GM21723 (cell line): ENCODE data around the gene ZNF385D.
"Not testable (repeated sequence)": the region's sequence is repeated elsewhere in the genome, so short reads cannot be mapped to it uniquely, and the experiment has no call there.

Source experiments
- ATAC-seq: cut with Tn5 transposase; IDR thresholded peaks from one replicate; pipeline ENCODE4 v1.9.1; 2021; ENCODE audit warnings: mild to moderate bottlenecking, moderate library complexity; ENCODE audit not compliant: unreplicated experiment

The ZNF385D gene

DNA sequence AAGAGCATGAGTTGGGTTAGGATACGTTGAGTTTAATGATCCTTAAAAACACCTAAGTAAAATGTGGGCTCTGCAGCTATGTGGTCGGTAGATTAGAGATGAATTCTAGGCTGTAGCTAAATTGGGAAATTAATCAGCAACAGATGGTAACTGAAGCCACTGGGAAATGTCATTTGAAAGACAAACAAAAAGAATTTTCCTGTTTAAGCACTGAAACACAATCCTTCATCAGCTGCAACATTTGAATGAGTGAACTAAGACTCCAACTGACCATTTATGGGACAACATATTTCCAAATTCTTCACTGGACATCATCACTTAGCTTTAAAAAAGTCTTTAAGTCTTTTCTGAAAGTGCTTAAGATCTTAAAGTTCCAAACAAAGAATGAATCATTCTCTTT lies 226.9 kb downstream of the ZNF385D start:
- ATAC-seq, result no peak

DNA sequence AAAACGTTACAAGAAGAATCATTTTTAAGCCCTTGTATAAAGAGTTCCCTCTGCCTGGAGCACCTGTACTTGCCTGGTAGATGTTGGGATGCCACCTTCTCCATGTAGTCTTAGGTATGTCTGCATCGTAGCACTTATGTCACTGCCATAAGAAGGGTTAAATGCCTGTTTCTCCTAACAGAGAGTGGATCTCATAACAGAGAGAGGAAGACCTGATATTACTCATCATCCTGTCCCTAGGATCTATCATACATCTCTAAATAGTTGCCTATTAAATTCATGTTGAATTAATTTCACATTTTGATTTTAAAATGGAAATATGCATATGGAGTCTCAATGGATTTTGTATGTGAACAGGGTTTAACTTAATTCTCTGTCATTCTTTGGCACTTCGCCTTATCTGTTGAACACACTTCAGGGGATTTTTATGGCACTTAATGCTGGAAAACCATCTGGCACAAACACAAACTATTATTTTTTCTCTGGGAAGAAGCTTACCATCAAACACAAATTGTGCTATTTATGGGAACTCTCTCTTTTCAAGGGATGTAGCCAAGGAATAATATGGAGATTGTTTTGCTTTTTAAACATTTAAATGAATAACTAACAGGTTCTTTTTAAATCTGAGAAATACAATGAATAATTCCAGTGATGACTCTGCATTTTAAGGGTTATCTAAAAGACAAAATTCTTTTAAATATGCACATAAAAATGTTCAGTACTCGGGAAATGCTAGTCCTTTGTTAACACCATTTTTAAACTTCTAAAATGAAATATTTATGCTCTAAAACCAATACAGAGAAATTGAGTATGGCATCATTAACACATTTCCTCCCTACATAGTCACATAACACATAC lies 230.7 kb downstream of the ZNF385D start:
- ATAC-seq, result no peak

DNA sequence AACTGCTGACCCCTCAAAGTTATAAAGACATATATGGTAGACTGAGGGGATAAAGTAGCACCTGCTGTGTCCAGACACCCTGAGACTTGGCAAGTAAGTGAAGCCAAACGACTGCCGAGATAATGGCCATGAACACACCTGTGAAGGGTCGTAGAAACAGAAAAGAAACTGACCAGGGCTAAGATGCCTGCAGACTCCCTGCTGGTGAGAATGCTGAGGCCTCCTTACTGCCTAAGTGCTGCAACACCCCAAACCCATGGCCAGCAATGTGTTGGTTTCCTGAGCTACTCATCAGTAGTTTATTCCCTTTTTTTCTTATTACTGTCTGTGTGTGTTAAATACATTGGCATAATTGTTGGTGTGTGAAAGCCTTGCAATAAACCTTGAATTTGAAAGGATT lies 233.8 kb downstream of the ZNF385D start:
- ATAC-seq, result no peak

DNA sequence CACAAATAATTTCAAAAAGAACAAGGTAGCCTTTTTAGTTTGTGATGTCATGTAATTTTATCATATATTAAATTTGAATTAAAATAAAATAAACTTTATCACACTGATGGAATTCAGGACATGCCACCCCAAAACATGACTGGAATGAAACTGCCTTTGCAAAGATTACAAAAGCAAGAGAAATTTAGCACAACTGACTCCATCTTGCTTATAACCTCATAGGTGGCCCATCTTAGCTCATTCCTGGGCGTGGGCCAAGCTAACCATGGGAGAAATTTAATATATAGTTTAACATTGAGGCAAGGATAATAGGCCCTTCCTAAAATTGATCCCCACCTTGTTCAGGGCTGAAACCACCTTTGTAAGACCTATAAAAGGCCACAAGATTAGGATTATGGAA lies 235.6 kb downstream of the ZNF385D start:
- ATAC-seq, result no peak

DNA sequence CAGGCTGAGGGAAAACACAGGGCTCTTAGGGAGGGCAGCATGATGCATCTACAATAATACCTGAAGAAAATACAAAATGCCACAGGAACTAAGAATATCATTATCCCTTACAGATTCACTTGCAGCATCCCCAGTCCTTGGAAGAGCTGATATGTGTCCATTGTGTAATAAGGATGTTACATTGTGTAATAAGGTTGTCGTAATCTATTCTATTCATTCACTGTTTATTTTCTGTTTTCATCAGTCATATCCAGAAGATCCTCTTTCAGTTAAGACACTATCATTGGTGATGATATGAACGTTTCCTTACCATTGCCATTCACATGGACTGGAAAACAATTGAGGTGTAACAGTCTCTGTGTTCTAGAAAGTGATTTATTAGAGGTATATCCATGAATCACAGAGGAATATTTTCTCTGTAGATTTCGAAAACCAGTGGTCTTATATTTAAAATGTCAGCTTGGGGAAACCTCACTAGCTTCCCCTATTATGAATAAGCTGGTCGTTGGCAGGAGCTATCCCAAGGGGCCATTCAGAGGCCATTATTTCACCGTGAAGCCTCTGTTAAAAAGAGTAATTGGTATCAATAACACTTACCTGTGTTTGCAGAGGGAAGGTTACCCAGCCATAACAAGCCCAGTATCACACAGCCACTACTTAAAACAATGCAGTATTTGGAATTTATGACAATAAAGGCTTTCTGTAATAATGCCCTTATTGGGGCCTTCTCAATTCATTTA lies 241.1 kb downstream of the ZNF385D start:
- ATAC-seq, result no peak

DNA sequence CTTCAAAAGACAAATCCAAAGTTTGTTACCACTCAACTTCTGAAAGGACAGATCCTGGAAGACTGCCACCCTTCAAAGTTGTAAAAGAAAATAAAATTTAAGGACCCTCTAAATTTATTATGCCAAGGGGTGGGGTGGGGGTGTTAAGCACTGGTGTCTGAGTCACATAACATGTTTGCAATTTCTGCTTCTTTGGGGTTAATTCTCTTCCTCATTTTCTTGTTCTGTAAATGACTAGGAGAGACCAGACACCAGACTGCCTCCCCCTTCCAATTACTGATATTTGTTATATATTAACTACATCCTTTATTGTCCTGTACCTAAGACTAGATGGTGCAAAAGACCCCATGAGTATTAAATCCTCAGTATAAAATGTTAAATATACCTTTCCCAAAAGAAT lies 242.8 kb downstream of the ZNF385D start:
- ATAC-seq, result no peak

DNA sequence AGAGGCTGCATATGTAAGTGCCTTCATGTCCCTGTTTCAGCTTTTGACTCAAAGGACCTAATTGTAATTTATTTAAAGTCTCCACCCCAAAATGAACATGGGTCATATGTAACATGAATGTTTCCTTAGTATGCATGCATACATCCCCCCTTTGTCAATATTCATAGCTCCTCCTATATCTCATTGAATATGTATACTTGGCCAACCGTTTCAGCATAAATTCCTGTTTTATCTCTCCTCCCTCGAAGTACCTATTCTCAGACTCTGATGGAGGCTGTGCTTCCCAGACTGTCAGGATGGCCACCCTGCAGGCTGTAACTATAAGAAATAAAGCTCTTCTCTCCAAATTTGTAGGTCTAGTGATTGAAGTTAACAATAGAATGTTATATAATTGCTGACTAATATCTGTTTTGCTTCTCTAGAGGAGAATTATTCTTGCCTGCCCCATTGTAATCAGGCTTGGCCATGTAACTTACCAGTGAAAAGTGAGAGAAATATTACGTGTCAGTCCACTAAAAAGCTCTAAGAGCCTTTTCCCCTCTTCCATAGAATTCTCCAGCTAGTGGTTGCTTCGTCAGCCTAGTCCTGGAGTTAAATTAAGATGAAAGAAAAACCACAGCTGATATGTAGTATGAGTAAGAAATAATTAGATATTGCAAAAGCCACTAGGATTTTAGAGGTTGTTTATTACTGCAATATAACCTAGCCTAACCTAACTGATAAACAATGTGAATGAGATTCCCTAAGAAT lies 245.1 kb downstream of the ZNF385D start:
- ATAC-seq, result no peak

DNA sequence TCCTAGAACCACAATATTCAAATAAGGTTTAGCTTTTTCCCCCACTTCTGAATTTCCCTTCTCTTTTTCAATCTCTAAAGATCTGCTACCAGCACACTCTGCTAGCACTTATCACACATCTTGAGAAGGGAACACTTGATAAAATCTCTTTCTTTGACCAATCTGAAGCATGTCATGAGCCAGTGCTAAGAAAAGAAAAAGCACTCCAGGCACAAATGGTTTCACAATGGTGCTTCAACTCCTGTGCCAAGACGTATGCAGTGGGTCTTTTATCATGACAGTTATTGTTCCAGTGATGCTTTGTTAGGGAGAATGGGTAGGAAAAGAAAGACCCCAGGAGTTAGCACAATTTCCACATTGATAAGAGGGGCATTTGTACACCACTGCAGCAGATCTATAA lies 248.4 kb downstream of the ZNF385D start:
- no peak for ATAC-seq

DNA sequence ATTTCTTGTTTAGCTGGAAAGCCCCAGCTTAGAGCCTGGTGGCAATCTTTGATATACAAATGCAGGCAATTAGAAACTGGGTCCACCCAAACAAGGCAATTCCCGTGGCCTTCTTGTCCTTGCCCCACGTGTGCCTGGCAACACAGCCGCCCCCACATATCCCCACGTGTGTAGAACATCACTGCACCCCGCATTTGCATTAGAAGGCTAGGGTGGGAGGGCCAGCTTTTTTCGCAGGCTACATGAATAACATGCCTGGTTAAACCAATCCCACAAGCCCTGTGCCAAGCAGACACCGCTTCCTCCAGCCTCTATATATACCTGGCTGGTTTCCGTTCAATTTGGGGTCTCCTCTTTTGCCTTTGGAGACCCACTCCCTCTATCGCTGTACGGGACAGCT lies 250.2 kb downstream of the ZNF385D start:
- ATAC-seq, result no peak

DNA sequence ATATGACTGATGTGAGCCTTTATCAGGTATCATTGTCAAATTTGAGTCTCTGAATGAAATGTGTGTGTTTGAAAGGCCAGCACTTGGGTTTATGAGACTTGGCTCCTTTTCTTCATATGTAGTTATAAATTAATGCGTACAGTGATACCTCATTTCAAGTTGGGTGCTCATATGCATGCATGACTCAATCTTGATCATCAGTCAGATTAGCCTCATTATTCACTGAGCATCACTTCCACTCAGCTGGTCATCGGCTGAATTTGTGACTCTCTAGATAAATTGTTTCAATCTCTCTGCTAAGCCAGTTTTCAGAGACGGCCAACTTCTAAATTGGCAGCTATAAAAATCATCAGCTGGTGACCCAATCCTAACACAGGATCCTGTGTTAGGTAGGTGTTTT lies 260.3 kb downstream of the ZNF385D start:
- not testable (repeated sequence) for ATAC-seq

DNA sequence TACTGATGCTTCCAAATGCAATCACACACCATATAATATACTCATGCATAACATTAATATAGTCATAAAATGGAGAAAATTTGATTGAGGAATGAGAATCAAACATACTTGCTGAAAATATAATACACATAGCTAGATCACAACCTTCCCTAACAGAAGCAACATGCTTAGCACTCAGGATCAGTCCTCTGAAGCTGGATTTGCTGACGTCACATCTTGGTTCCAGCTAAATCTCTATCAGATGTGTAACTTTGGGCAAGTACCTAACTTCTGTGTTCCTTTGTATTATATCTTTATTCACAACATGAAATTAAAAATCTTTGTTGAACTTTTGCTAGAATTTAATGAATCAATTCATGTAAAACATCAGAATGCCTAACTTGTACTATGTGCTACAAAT lies 263.5 kb downstream of the ZNF385D start:
- no peak for ATAC-seq

DNA sequence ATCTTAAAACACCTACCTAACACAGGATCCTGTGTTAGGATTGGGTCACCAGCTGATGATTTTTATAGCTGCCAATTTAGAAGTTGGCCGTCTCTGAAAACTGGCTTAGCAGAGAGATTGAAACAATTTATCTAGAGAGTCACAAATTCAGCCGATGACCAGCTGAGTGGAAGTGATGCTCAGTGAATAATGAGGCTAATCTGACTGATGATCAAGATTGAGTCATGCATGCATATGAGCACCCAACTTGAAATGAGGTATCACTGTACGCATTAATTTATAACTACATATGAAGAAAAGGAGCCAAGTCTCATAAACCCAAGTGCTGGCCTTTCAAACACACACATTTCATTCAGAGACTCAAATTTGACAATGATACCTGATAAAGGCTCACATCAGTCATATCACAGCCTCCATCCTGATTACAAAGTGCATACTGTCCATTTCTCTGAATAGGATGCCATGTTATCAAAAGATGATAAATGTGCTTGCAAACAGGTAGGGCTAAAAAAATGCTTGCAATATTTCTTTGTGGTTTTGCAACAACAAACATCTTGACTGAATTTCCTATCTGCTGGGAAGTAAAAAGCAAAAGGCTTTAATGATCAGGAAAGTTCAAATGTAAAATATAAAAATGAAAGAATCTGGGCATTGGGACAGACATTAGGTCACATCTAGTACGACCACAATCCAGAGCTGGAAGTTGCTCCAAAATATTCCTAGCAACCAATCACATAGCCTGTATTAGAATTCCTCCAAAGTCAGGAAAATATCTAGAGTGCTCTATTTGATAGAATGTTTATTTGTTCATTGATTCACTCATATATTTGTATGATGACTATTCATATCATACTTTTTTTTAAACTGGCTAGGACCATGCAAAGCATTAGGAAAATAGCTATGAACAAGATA lies 264.7 kb downstream of the ZNF385D start:
- not testable (repeated sequence) for ATAC-seq

DNA sequence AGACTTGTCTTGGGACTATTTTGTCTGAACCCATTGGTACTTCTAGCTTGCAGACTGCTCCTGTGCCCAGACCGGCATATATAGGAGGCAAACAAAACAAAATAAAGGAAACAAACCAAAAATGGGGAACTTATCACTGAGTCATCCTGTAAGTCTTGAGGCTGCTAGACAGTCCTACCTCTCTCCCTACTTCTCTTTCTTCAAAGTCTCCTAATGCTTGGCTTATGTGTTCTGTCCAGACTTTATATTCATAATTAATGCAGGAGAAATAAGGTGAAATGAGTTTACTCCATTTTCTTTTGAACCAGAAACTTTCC lies 266.2 kb downstream of the ZNF385D start:
- ATAC-seq, result no peak

DNA sequence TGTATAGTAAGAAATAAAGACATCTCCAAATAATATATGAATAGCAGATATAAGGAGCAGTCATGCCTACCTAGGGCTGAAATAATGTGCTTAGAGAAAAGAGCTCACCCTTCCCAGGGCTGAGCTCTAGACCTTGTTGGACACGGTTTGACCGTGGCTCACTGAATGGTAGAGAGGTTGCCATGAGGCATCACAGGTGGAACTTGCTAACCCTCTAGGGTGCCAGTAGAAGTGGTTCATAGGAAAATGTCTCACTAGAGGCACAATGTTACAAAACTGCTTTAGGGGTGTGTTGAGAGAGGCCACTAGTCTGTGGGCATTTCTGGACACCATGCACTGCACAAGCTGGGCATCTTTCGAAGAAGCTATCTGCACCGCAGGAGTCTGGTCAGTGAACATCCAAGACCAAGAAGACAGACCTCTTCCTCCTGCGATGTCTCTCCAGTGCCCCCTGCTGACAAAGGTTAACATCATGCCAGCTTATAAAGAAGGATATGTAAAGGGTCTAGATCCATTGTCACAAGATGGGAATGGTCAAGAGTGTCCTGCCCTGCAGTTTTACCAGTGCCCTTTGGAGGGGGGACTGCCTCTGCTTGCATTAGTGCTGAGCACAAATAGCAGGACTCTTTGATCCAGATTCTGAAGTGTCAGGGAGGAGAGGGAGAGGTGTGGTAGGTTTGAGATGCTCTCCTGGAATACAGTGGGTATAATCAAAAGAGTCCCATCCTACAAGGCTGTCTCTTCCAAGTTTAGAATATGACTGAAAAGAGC lies 266.8 kb downstream of the ZNF385D start:
- no peak for ATAC-seq

DNA sequence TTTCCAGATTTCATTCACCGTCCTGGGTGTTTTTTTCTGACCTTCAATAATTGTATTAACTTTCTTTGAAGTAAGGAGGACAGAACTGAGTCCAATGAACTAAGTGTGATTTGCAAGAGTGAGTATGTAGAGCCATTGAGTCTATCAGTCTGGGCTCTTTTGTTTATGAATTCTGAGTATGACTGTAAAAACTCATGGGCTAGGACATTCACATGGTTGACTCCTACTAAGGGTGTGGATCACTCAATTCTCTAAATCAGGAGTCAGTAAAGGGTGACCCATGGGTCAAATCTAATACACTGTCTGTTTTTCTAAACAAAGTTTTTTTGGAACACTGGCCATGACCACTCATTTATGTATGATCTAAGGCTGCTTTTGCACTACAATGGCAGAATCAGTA lies 269.0 kb downstream of the ZNF385D start:
- ATAC-seq, result no peak

DNA sequence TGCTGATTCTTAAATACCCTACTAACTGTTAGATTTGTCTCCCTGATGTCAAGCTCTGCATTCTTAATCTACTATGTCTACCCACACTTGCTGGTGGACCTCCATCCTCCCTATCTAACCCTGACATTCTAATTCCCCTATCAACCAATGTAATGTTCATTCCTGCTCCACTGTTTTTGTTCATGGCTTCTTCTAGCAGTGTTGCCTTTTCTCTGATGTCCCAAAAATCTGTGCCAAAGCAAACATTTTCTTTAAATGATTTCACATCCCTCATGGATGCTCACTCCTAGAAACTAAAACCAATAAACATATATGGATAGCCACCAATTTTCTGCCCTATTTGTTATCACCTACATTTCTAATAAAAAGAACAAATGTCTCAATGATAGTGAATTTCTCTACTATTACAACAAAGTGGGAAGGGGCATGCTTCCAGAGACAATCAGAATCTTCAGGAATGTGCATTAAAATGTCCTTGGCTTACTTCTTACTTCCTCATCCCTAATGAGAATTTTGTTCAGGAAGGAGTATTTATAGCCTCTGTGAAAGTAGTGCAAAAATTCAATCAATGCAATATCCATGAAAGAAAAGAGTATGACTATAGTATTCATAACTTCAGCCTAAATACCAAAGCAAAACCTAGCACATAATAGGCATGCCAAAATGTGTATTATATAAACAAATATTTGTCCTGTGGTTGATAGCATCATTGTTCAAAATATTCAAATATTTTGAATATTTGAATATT lies 273.3 kb downstream of the ZNF385D start:
- no peak for ATAC-seq

DNA sequence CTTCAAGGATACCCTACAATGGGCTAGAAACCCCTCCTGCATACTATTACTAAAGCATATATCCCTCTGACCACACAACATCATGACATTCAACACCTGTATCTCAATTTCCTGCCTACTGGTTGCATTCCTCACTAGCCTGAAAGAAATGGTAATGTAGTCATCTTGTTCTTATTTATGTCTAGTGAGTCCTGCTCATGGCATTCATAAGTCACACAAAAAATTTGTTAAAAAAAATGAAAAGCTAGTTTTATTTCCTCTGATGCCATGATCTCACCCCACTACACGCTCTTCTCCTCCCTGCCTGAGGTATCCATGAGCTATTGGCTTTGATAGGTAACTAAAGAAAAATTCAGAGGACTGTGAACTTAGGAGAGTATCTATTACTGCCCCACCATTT lies 284.5 kb downstream of the ZNF385D start:
- ATAC-seq, result no peak

DNA sequence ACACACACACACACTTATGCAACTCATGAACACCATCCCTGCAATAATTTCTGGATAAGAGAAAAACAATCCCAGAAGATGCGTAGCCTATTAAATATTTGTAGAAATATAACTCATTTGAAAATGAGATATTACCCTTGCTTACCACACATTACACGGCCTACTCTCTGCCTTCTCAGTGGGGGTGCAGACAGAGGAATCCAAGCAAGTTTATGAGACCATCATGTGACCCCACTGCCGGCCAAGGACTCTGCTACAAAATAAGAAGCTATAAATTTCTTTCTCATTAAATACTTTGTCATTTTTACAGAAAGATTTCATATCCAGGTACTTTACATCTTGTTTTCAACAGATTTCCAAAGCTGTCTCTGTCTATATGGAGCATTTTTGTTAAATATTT lies 286.3 kb downstream of the ZNF385D start:
- no peak for ATAC-seq

DNA sequence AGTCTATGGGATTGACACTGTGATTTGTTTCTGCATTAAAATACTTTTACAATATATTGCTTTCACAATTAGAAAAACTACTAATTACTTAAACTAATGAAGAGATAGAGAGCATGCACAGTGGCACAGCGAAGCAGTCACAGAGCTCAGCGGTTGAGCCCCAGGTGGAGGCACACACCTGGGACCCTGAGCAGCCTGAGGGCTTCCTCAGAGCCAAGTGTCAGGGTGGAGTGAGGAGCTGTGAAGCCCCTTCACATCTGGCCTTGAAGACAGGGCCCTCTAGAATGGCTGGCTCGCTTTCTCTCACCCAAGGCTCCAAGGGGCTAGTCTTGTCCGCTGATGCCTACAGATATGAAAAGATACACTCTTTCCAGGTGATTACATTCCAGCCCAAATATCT lies 287.7 kb downstream of the ZNF385D start:
- no peak for ATAC-seq
